H1 (cell line): ENCODE results near the gene F7. TPM values are rescaled to one million over a fixed set of nuclear protein-coding genes. Genes with fewer than 3 reads are reported as not detected.

Experiments
- CTCF ChIA-PET: fragments of 300-600 bp; sonication (Branson Sonifier 250); formaldehyde crosslinking; loops from one replicate; lab custom pipeline; 2021; ENCODE audit not compliant: partially characterized antibody; lab: Charles Lee
- POLR2A ChIA-PET: fragments of 300-600 bp; sonication (Branson Sonifier 250); formaldehyde crosslinking; loops from one replicate; lab custom pipeline; 2021; ENCODE audit warnings: inconsistent platforms; ENCODE audit not compliant: partially characterized antibody; lab: Charles Lee
- DNase-seq, 2 experiments: peaks; one replicate each; pipeline versions ENCODE4 v3.0.0 to v3.0.0-alpha.2; 2010 to 2022; ENCODE audit warnings: low spot score in 2 of 2, low read depth in 1 of 2, mixed read lengths in 1 of 2
- FAIRE-seq: peaks from 2 replicates; lab custom pipeline; 2011; peaks lifted over from hg19 to GRCh38; lab: Jason Lieb, UNC
- H2AFZ ChIP-seq: 2 replicates; pipeline ENCODE4 v1.8.1; 2012; ENCODE audit warnings: low read length, inconsistent platforms
- H2AK5ac ChIP-seq: 2 replicates; pipeline ENCODE4 v1.6.1; 2013; ENCODE audit warnings: low read depth, low read length
- H2BK120ac ChIP-seq: replicated peaks from 2 replicates; pipeline ENCODE3; 2013; ENCODE audit warnings: low read depth, low read length, inconsistent platforms
- H2BK12ac ChIP-seq: 2 replicates; pipeline ENCODE4 v1.6.1; 2013; ENCODE audit warnings: low read depth, low read length
- H2BK15ac ChIP-seq: 2 replicates; pipeline ENCODE4 v1.6.1; 2013; ENCODE audit warnings: low read length
- H2BK20ac ChIP-seq: 2 replicates; pipeline ENCODE4 v1.6.1; 2013; ENCODE audit warnings: low read length
- H2BK5ac ChIP-seq: 2 replicates; pipeline ENCODE4 v1.6.1; 2013; ENCODE audit warnings: low read depth, low read length
- H3K14ac ChIP-seq: 2 replicates; pipeline ENCODE4 v1.6.1; 2013; ENCODE audit warnings: inconsistent platforms; ENCODE audit not compliant: insufficient read length
- H3K18ac ChIP-seq: 2 replicates; pipeline ENCODE4 v1.6.1; 2013; ENCODE audit warnings: low read length; ENCODE audit errors: extremely low read depth
- H3K23ac ChIP-seq: 2 replicates; pipeline ENCODE4 v1.6.1; 2013; ENCODE audit warnings: inconsistent platforms; ENCODE audit not compliant: insufficient read length
- H3K23me2 ChIP-seq: 2 replicates; pipeline ENCODE4 v1.6.1; 2013; ENCODE audit warnings: low read depth, low read length
- H3K27ac ChIP-seq: 2 replicates; pipeline ENCODE4 v1.6.1; 2011; ENCODE audit warnings: low read depth, low read length, inconsistent platforms
- H3K27me3 ChIP-seq, 4 experiments: replicated peaks in 1 of 4; 1 replicate in 1 of 4; 2 replicates in 3 of 4; pipeline versions ENCODE4 v1.6.1 to v1.8.1; 2011 to 2013; ENCODE audit warnings: low read length in 3 of 4, mild to moderate bottlenecking in 3 of 4, inconsistent platforms in 2 of 4, mixed read lengths in 2 of 4, moderate library complexity in 1 of 4; ENCODE audit not compliant: control insufficient read depth in 3 of 4, insufficient read depth in 3 of 4; ENCODE audit errors: extremely low read depth in 1 of 4
- H3K36me3 ChIP-seq, 4 experiments: 2 replicates each; pipeline versions ENCODE4 v1.6.1 to v1.8.1; 2011 to 2013; ENCODE audit warnings: mild to moderate bottlenecking in 4 of 4, low read length in 3 of 4, moderate library complexity in 2 of 4, control low read depth in 1 of 4, inconsistent platforms in 1 of 4; ENCODE audit not compliant: insufficient read depth in 4 of 4, control insufficient read depth in 2 of 4
- H3K4ac ChIP-seq: replicated peaks from 2 replicates; pipeline ENCODE3; 2013; ENCODE audit warnings: low read length, low read depth, mixed read lengths, inconsistent platforms; ENCODE audit not compliant: insufficient read length
- H3K4me1 ChIP-seq, 4 experiments: replicated peaks in 1 of 4; 1 replicate in 1 of 4; 2 replicates in 3 of 4; pipeline versions ENCODE4 v1.6.1 to v1.8.1; 2011 to 2013; ENCODE audit warnings: low read length in 3 of 4, inconsistent platforms in 2 of 4, mixed read lengths in 1 of 4; ENCODE audit not compliant: insufficient read depth in 4 of 4, control insufficient read depth in 3 of 4
- H3K4me2 ChIP-seq, 2 experiments: 2 replicates each; pipeline versions ENCODE4 v1.6.1 to v1.8.1; 2011 to 2013; ENCODE audit warnings: low read depth in 2 of 2, low read length in 2 of 2, control low read depth in 1 of 2, inconsistent platforms in 1 of 2, mild to moderate bottlenecking in 1 of 2; ENCODE audit not compliant: insufficient read depth in 1 of 2
- H3K4me3 ChIP-seq, 4 experiments: fragments of 200-600, 300-600 bp in 1 of 4; sonication (generic), shearing (Covaris generic), sonication (Bioruptor Twin) in 1 of 4; 2 replicates each; pipeline versions ENCODE4 v1.5.1 to v1.8.1; 2011 to 2016; ENCODE audit warnings: low read length in 4 of 4, low read depth in 3 of 4, control low read depth in 2 of 4, inconsistent platforms in 2 of 4, mild to moderate bottlenecking in 2 of 4, mixed read lengths in 1 of 4, moderate library complexity in 1 of 4; ENCODE audit not compliant: insufficient read depth in 2 of 4; ENCODE audit errors: extremely low read depth in 1 of 4
- H3K56ac ChIP-seq: replicated peaks from 2 replicates; pipeline ENCODE3; 2013; ENCODE audit warnings: low read depth, mild to moderate bottlenecking, mixed read lengths, low read length, inconsistent platforms; ENCODE audit not compliant: insufficient read length
- H3K79me1 ChIP-seq: 2 replicates; pipeline ENCODE4 v1.6.1; 2013; ENCODE audit warnings: low read depth, low read length, control low read depth
- H3K79me2 ChIP-seq, 2 experiments: 2 replicates each; pipeline versions ENCODE4 v1.6.1 to v1.8.1; 2012 to 2013; ENCODE audit warnings: low read length in 2 of 2, mild to moderate bottlenecking in 2 of 2, inconsistent platforms in 1 of 2; ENCODE audit not compliant: insufficient read depth in 2 of 2, control insufficient read depth in 1 of 2
- H3K9ac ChIP-seq, 4 experiments: replicated peaks in 1 of 4; 1 replicate in 1 of 4; 2 replicates in 3 of 4; pipeline versions ENCODE4 v1.6.1 to v1.8.1; 2011 to 2013; ENCODE audit warnings: low read depth in 3 of 4, low read length in 3 of 4, control low read depth in 2 of 4, mild to moderate bottlenecking in 2 of 4, moderate library complexity in 2 of 4, inconsistent platforms in 1 of 4; ENCODE audit errors: extremely low read depth in 1 of 4
- H3K9me3 ChIP-seq, 2 experiments: 2 replicates each; pipeline versions ENCODE4 v1.6.1 to v1.8.1; 2012 to 2013; ENCODE audit warnings: mild to moderate bottlenecking in 2 of 2, moderate library complexity in 2 of 2, control low read depth in 1 of 2, inconsistent platforms in 1 of 2, low read depth in 1 of 2, low read length in 1 of 2, mixed read lengths in 1 of 2; ENCODE audit not compliant: insufficient read depth in 2 of 2
- H4K20me1 ChIP-seq, 2 experiments: replicated peaks in 1 of 2; 2 replicates each; pipeline versions ENCODE3 to v1.8.1; 2011 to 2013; ENCODE audit warnings: inconsistent platforms in 2 of 2, low read length in 2 of 2, mild to moderate bottlenecking in 1 of 2; ENCODE audit not compliant: insufficient read depth in 2 of 2, control insufficient read depth in 1 of 2
- H4K5ac ChIP-seq: 2 replicates; pipeline ENCODE4 v1.6.1; 2013; ENCODE audit warnings: low read length, low read depth, mixed read lengths, inconsistent platforms; ENCODE audit not compliant: insufficient read length
- H4K8ac ChIP-seq: 2 replicates; pipeline ENCODE4 v1.8.0; 2013; ENCODE audit warnings: mild to moderate bottlenecking, moderate library complexity, low read length, inconsistent platforms; ENCODE audit not compliant: insufficient read depth; ENCODE audit errors: extremely low read depth
- H4K91ac ChIP-seq: replicated peaks from 2 replicates; pipeline ENCODE3; 2013; ENCODE audit warnings: low read length, mixed read lengths, inconsistent platforms; ENCODE audit not compliant: insufficient read length
- HDAC2 ChIP-seq, 2 experiments: fragments of 300-600 bp in 1 of 2; sonication (generic) in 1 of 2; IDR thresholded peaks; 2 replicates each; pipeline ENCODE4 v1.6.1; 2011 to 2012; ENCODE audit warnings: low read depth in 2 of 2, low read length in 2 of 2, mild to moderate bottlenecking in 2 of 2, moderate library complexity in 2 of 2, borderline replicate concordance in 1 of 2, inconsistent platforms in 1 of 2
- KDM1A ChIP-seq: fragments of 200-600, 300-600 bp; sonication (generic); IDR thresholded peaks from 2 replicates; pipeline ENCODE4 v1.7.1; 2016; ENCODE audit warnings: mild to moderate bottlenecking, low read length, borderline replicate concordance
- WGBS, 2 experiments: shearing (Covaris generic) in 1 of 2; methylation state at CpG; one replicate each; pipeline versions ENCODE4 v1.1.6 to v1.1.7; 2013 to 2015; ENCODE audit warnings: low lambda C conversion rate in 2 of 2, mixed read lengths in 2 of 2, inconsistent platforms in 1 of 2, low coverage in 1 of 2, missing lambda C conversion rate in 1 of 2; ENCODE audit not compliant: insufficient replicate concordance in 2 of 2, insufficient coverage in 1 of 2, insufficient read length in 1 of 2; ENCODE audit errors: extremely low coverage in 1 of 2, missing lambda C conversion rate in 1 of 2; 5-methylcytosine and 5-hydroxymethylcytosine counted together
- polyA plus RNA-seq, 7 experiments: library from polyadenylated mRNA; depleted of rRNA in 3 of 7; stranded (reverse) in 5 of 7; unstranded in 2 of 7; fragments of >200 nt in 5 of 7; fragments of 200-250 nt in 2 of 7; gene quantifications; 1 replicate in 5 of 7; 2 replicates in 1 of 7; 4 replicates in 1 of 7; pipeline versions ENCODE4 v1.2.1 to v1.2.3, GENCODE V29; 2011 to 2013; ENCODE audit warnings: missing spikeins in 2 of 7, mixed read lengths in 2 of 7
- total RNA-seq: library from RNA; stranded (reverse); fragmentation: NEBNext Ultra II Directional; extraction: Animal tissue kit (Norgen Biotek cat#: 25700); gene quantifications from 2 replicates; pipeline ENCODE4 v1.2.1, GENCODE V29; 2021

The F7 gene
- total and polyA plus RNA-seq, 2 of the 8 experiments (the other 6 are each of a cell fraction or from before 2014, with no cell fraction given) = 0.43 to 0.98 TPM

- Histone ChIP-seq H4K20me1 (peaks cover 0 to 4% of the 10 kb centered on the region in 2 experiments), H3K36me3 (no peaks in the 10 kb centered on the region; a peak in 1 of 8 replicates), H2BK20ac (no peak overlapping the region), H4K91ac (no peak overlapping the region), H3K23ac (no peak overlapping the region), H3K4me3 (no peak overlapping the region), H3K4me2 (no peak overlapping the region), H2BK15ac (no peak overlapping the region), H2BK120ac (no peak overlapping the region), H3K23me2 (peaks cover 2% of the 10 kb centered on the region; the same call in 1 of the 2 replicates), H3K79me1 (no peaks in the 10 kb centered on the region; the same call in 1 of the 2 replicates), H4K5ac (no peak overlapping the region), H3K9me3 (no peaks in the 10 kb centered on the region), H2AK5ac (no peak overlapping the region), H2AFZ (no peak overlapping the region), H3K18ac (no peak overlapping the region), H2BK5ac (no peak overlapping the region), H3K4me1 (no peaks in the 10 kb centered on the region; a peak in 1 of 7 replicates), H3K27ac (no peak overlapping the region), H3K79me2 (no peaks in the 10 kb centered on the region), H3K27me3 (no peaks in the 10 kb centered on the region), H3K14ac (no peak overlapping the region), H3K56ac (no peak overlapping the region), H2BK12ac (no peak overlapping the region), H3K4ac (no peak overlapping the region), H3K9ac (no peak overlapping the region), H4K8ac (no peak overlapping the region)
- DNase-seq (no peak), FAIRE-seq (no peak)
- CTCF ChIA-PET = interaction anchor here (0.9 to 2.8 kb wide), 4 partner anchors 9 to 24 kb away, joined by 3 to 10 read pairs (median 6); no protein-coding TSS in a partner anchor
- 93% methylated on average over 11 of the region's 11 CpGs; no CpG with 5 or more reads in 1 of the 2 experiments for WGBS, 2 experiments
- TF ChIP-seq KDM1A (no peak), HDAC2 (IDR thresholded peaks at IDR 0.05; ENCODE audit: borderline replicate concordance in 1 of 2, low read depth in 2 of 2, low read length in 2 of 2) (no peak)
- POLR2A ChIA-PET = interaction anchor here (0.6 kb wide), 1 partner anchor 278 kb away, joined by 4 read pairs; no protein-coding TSS in a partner anchor
Measured at GRCh38 chr13:113099142-113099541, 6.4 kb upstream of the F7 start.
